Parathyroid adenoma (tissue), 2 donors: ENCODE results near the gene PA2G4.
A peak's percentile ranks its signal among the peaks of the same experiment; 100 is the strongest.

Experiments
- H2AFZ ChIP-seq: fragments of 300-600 bp; sonication (generic); one replicate; pipeline ENCODE4 v1.7.0; 2017; ENCODE audit warnings: antibody characterized with exemption, mild to moderate bottlenecking
- H3K27ac ChIP-seq: fragments of 300-600 bp; sonication (generic); one replicate; pipeline ENCODE4 v1.7.0; 2017
- H3K27me3 ChIP-seq: fragments of 300-600 bp; sonication (generic); one replicate; pipeline ENCODE4 v1.7.0; 2017; ENCODE audit warnings: low read length; ENCODE audit not compliant: control insufficient read depth, insufficient read depth
- H3K36me3 ChIP-seq: fragments of 300-600 bp; sonication (generic); one replicate; pipeline ENCODE4 v1.7.0; 2017; ENCODE audit warnings: low read length; ENCODE audit not compliant: control insufficient read depth, insufficient read depth
- H3K4me1 ChIP-seq: fragments of 300-600 bp; sonication (generic); one replicate; pipeline ENCODE4 v1.7.0; 2017; ENCODE audit warnings: control low read depth
- H3K4me2 ChIP-seq: fragments of 300-600 bp; sonication (generic); one replicate; pipeline ENCODE4 v1.7.0; 2017; ENCODE audit warnings: low read length
- H3K4me3 ChIP-seq: fragments of 300-600 bp; sonication (generic); one replicate; pipeline ENCODE4 v1.7.0; 2017; ENCODE audit warnings: low read depth, low read length
- H3K79me2 ChIP-seq: fragments of 300-600 bp; sonication (generic); one replicate; pipeline ENCODE4 v1.7.0; 2017; ENCODE audit warnings: control low read depth
- H3K9ac ChIP-seq: fragments of 300-600 bp; sonication (generic); one replicate; pipeline ENCODE4 v1.7.0; 2017; ENCODE audit warnings: mild to moderate bottlenecking
- H3K9me3 ChIP-seq: fragments of 300-600 bp; sonication (generic); one replicate; pipeline ENCODE4 v1.7.0; 2017; ENCODE audit warnings: low read length; ENCODE audit not compliant: control insufficient read depth
- CTCF ChIP-seq: fragments of 300-600 bp; sonication (generic); IDR thresholded peaks from one replicate; pipeline ENCODE4 v1.7.0; 2017; ENCODE audit warnings: antibody characterized with exemption, mild to moderate bottlenecking
- donor health status: primary hyperparathyroidism.

The PA2G4 gene

GRCh38 chr12:56157201-56158028, 53.1 kb downstream of the PA2G4 start:
- no peaks in the 10 kb centered on the region for H3K9me3 ChIP-seq
- peaks cover 22% of the 10 kb centered on the region for H3K79me2 ChIP-seq
- peak overlapping the region; percentile 5 for H3K9ac ChIP-seq
- peak; percentile 85 for TF ChIP-seq CTCF
- H3K27me3 ChIP-seq, result no peaks in the 10 kb centered on the region
- peak overlapping the region; percentile 99 for H3K27ac ChIP-seq
- no peaks in the 10 kb centered on the region for H3K36me3 ChIP-seq
- H3K4me1 ChIP-seq, result peaks cover 32% of the 10 kb centered on the region
- peak overlapping the region; percentile 80 for H3K4me2 ChIP-seq
- peak overlapping the region; percentile 100 for H3K4me3 ChIP-seq
- peak overlapping the region; percentile 85 for H2AFZ ChIP-seq

- no peaks in the 10 kb centered on the region for H3K36me3 ChIP-seq
- peak within 1 kb of the TSS; percentile 99 for H3K27ac ChIP-seq
- peaks cover 28% of the 10 kb centered on the region for H3K4me1 ChIP-seq
- H3K4me2 ChIP-seq, result peak within 1 kb of the TSS; percentile 96
- no peaks in the 10 kb centered on the region for H3K9me3 ChIP-seq
- H3K79me2 ChIP-seq, result peaks cover 22% of the 10 kb centered on the region
- peak within 1 kb of the TSS; percentile 85 for H2AFZ ChIP-seq
- no peaks in the 10 kb centered on the region for H3K27me3 ChIP-seq
- peak within 1 kb of the TSS; percentile 97 for H3K9ac ChIP-seq
- peak within 1 kb of the TSS; percentile 100 for H3K4me3 ChIP-seq
- no peak for TF ChIP-seq CTCF
Measured at GRCh38 chr12:56158029-56158925, 53.9 kb downstream of the PA2G4 start, which contains the start of gene MYL6. MYL6 (plus strand) TSS chr12:56158359; CDS start chr12:56158402, 43 bp downstream.

- Histone ChIP-seq H3K27me3 (no peaks in the 10 kb centered on the region), H3K4me1 (peaks cover 27% of the 10 kb centered on the region), H3K27ac (peak overlapping the region; percentile 99)
Measured at GRCh38 chr12:56158926-56159461, 54.6 kb downstream of the PA2G4 start.

More at GRCh38 chr12:56158926-56159461, 54.6 kb downstream of the PA2G4 start:
- Histone ChIP-seq H2AFZ (peak overlapping the region; percentile 53), H3K9me3 (no peaks in the 10 kb centered on the region), H3K4me2 (peak overlapping the region; percentile 96), H3K79me2 (peaks cover 22% of the 10 kb centered on the region), H3K36me3 (no peaks in the 10 kb centered on the region), H3K9ac (peak overlapping the region; percentile 97), H3K4me3 (peak overlapping the region; percentile 100)
- TF ChIP-seq CTCF, result no peak
